GM20000 (cell line): ENCODE measurements around the gene TM2D3.
"Not testable (repeated sequence)": the region's sequence is repeated elsewhere in the genome, so short reads cannot be mapped to it uniquely, and the experiment has no call there.

ENCODE experiments used
- DNase-seq: peaks from one replicate; pipeline ENCODE4 v3.0.0; 2012; ENCODE audit warnings: low spot score
- TF ChIP-seq, protein P1 (sequence below): IDR thresholded peaks from 2 replicates; pipeline ENCODE4 v1.5.1; 2012; ENCODE audit warnings: mild to moderate bottlenecking, control low read depth; ENCODE audit errors: extremely low read depth, missing control alignments

TM2D3 gene

DNA sequence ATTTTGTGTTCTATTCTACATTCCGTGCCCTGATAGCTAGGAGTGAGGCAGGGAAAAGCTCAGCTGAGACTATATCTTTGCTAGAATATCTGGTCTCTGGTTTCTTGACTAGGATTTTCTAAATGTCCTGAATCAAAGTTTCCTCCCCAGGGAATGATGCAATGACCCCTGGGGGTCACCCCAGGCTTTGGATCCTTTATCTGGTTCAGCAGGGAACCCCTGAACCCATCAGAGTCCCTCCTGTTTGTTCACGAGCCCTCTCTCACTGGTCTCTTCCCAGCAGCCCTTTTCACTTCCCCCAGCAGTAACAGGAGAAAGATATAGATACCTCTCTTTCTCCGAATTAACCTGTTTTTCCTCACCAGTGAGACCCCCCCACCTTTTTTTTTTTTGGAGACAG, 14.3 kb downstream of the TM2D3 start:
- no peak for DNase-seq
- TF ChIP-seq, protein P1, sequence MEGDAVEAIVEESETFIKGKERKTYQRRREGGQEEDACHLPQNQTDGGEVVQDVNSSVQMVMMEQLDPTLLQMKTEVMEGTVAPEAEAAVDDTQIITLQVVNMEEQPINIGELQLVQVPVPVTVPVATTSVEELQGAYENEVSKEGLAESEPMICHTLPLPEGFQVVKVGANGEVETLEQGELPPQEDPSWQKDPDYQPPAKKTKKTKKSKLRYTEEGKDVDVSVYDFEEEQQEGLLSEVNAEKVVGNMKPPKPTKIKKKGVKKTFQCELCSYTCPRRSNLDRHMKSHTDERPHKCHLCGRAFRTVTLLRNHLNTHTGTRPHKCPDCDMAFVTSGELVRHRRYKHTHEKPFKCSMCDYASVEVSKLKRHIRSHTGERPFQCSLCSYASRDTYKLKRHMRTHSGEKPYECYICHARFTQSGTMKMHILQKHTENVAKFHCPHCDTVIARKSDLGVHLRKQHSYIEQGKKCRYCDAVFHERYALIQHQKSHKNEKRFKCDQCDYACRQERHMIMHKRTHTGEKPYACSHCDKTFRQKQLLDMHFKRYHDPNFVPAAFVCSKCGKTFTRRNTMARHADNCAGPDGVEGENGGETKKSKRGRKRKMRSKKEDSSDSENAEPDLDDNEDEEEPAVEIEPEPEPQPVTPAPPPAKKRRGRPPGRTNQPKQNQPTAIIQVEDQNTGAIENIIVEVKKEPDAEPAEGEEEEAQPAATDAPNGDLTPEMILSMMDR: no peak

DNA sequence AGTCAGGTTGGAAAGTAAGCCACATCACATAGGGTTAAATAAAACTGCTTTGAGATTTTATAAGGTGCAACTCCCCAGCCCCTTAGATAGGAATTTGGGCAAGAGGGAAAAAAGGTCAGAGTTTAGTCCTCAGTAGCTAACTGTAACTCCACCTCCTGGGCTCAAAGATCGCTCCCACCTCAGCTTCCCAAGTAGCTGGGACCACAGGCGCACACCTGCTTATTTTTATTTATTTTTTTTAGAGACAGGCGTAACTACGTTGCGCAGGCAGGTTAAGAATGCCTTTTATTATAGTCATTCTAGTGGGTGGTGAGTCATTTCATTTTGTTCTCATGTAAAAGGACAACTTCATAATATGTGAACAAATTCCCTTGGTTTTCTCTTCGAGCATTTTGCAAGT, 14.7 kb downstream of the TM2D3 start:
- TF ChIP-seq, protein P1: no peak

DNA sequence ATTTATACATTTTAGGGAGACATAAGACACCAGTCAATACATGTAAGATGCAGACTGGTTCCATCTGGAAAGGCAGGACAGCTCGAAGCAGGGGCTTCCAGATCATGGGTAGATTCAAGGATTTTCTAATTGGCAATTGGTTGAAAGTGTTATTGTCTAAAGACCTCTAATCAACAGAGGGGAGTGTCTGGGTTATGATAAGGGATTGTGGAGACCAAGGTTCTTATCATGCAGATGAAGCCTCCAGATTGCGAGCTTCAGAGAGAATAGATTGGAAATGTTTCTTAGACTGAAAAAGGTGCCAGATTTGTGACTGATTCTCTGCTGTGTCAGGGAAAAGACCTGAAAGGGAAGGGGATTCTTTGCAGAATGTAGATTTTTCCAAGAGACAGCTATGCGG, 15.1 kb downstream of the TM2D3 start:
- TF ChIP-seq, protein P1: no peak
- no peak for DNase-seq

More for the DNA sequence above, 14.7 kb downstream of the TM2D3 start:
- no peak for DNase-seq

DNA sequence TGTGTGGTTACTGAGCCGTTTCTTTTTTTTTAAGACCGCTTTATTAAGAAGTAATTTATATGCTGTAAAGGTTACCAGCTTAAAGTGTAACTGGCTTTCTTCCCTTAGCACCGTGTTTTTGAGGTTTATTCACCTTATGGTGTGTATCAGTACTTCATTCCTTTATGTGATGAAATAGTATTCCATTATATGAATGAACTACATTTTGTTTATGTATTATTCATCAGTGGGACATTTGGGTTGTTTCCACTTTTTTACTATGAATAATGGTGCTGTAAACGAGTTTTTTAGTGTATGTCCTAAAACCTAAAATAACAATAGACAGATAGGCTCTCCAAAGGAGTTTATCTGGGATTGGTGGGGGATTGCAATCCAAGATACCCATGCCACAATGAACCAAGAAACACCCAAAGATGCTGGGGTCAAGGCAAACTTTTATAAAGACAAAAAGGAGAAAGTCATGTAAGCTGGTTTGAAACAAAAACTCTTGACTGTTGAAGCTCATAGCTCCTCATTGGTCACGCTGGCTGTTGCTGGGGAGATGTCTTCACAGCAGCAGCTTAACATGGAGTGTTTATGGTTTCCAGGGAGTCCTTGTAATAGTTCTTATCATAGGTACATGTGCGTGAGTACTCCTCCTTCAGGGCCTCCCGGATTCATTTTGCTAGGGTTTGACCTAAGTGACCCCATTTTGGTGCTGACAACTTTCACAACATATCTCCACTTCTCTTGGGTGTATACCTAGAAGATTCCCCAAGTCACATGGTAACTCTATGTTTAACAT, 16.0 kb downstream of the TM2D3 start:
- TF ChIP-seq, protein P1: no peak
- no peak for DNase-seq

DNA sequence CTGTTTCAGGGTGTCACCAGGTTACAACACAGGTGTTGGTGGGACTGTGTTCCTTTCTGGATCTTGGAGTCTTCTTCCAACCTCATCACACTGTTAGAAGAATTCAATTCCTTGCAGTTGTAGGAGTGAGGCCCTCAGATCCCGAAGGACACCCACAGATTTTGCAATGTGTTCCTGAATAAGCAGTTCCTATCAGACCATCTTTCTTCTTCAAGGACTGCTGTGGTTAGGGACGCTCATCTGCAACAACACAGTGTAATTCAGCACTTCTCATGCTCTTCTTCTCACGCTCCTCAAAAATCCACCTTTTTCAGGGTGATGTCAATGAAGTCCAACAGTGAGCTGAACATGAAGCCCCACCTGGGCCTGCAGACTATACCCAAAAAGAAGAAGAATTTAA, 18.8 kb downstream of the TM2D3 start:
- no peak for DNase-seq

DNA sequence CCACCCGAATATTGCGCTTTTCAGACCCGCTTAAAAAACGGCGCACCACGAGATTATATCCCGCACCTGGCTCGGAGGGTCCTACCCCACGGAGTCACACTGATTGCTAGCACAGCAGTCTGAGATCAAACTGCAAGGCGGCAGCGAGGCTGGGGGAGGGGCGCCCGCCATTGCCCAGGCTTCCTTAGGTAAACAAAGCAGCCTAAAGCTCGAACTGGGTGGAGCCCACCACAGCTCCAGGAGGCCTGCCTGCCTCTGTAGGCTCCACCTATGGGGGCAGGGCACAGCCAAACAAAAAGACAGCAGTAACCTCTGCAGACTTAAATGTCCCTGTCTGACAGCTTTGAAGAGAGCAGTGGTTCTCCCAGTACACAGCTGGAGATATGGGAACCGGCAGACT, 25.5 kb downstream of the TM2D3 start:
- DNase-seq: not testable (repeated sequence)

More for the DNA sequence above, 18.8 kb downstream of the TM2D3 start:
- TF ChIP-seq, protein P1: no peak

DNA sequence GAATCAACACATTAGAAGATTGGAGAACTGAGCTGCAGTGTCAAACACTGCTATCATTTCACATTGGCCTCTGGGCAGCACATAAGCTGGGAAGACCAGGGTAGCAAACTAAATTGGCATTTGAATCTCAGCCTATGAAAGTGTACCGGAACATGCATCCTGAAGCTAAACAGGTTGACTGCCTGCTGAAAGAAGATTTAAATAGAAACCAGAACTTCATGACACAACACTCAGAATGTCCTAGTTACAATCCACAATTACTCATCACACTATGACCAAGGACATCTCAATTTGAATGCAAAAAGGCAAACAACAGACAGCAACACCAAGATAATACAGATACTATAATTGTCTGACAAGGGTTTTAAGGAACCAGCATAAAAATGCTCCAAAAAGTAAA, 26.2 kb downstream of the TM2D3 start:
- TF ChIP-seq, protein P1: no peak
- no peak for DNase-seq

DNA sequence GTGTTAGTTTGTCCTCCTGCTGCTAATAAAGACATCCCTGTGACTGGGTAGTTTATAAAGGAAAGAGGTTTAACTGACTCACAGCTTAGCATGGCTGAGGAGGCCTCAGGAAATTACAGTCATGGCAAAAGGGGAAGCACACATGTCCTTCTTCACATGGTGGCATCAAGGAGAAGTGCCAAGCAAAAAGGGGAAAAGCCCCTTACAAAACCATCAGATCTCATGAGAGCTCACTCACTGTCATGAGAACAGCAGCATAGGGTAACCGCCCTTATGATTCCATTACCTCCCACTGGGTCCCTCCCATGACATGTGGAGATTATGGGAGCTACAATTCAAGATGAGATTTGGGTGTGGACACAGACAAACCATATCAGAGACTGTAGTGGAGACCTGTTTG, 27.0 kb downstream of the TM2D3 start:
- TF ChIP-seq, protein P1: no peak
- DNase-seq: no peak
